Activated CD8-positive, alpha-beta memory T cell treated with anti-CD3 and anti-CD28 coated beads for 48 hours (primary cell): Measurements from ENCODE around the gene TMEM232.
"Not testable (repeated sequence)": the region's sequence is repeated elsewhere in the genome, so short reads cannot be mapped to it uniquely, and the experiment has no call there.

Source experiments
- DNase-seq, 3 experiments: peaks; one replicate each; pipeline ENCODE4 v3.0.0-alpha.2; 2020; ENCODE audit warnings: low read depth in 2 of 3, low spot score in 2 of 3

TMEM232 gene

GRCh38 chr5:110726249-110727024 is at the start of gene TMEM232:
TSS of gene TMEM232 (minus strand) at chr5:110726671. CDS start at chr5:110667352, 59,319 bp downstream.
- DNase-seq = peak in 2 of 3 experiments; percentile 8 to 34

GRCh38 chr5:110770286-110770685 is 43.8 kb upstream of the TMEM232 start:
- no peak for DNase-seq

- no peak for DNase-seq
These were observed 42.7 kb upstream of the TMEM232 start for GRCh38 chr5:110769000-110769681.

- DNase-seq = no peak
These were observed 41.8 kb upstream of the TMEM232 start for GRCh38 chr5:110768138-110768860.

GRCh38 chr5:110760158-110760557 is 33.7 kb upstream of the TMEM232 start:
- no peak for DNase-seq

GRCh38 chr5:110757118-110757729 is 30.8 kb upstream of the TMEM232 start:
- no peak for DNase-seq

GRCh38 chr5:110754181-110754580 is 27.7 kb upstream of the TMEM232 start:
- no peak for DNase-seq

GRCh38 chr5:110753600-110753999 is 27.1 kb upstream of the TMEM232 start:
- DNase-seq = no peak

GRCh38 chr5:110752953-110753352 is 26.5 kb upstream of the TMEM232 start:
- no peak for DNase-seq

GRCh38 chr5:110751902-110752762 is 25.7 kb upstream of the TMEM232 start:
- DNase-seq = no peak

GRCh38 chr5:110738812-110739651 is 12.6 kb upstream of the TMEM232 start, which contains the start of gene SLC25A46:
TSS of gene SLC25A46 (plus strand) at chr5:110739007. CDS start at chr5:110739120, 113 bp downstream.
- DNase-seq = peak; percentile 64 to 72 (median 71)

- no peak for DNase-seq
These were observed 12.0 kb upstream of the TMEM232 start for GRCh38 chr5:110738503-110738811.

- no peak for DNase-seq
These were observed 10.3 kb upstream of the TMEM232 start for GRCh38 chr5:110736753-110737152.

GRCh38 chr5:110735556-110735955 is 9.1 kb upstream of the TMEM232 start:
- DNase-seq = no peak

- no peak for DNase-seq
These were observed 7.6 kb upstream of the TMEM232 start for GRCh38 chr5:110734101-110734500.

- DNase-seq = not testable (repeated sequence)
These were observed 5.0 kb upstream of the TMEM232 start for GRCh38 chr5:110731499-110731898.

- no peak for DNase-seq
These were observed 499 bp upstream of the TMEM232 start for GRCh38 chr5:110727025-110727314.

- no peak for DNase-seq
These were observed 8.2 kb downstream of the TMEM232 start for GRCh38 chr5:110718311-110718710.
